Measurements from ENCODE around the gene WASF1.

Gene WASF1

DNA sequence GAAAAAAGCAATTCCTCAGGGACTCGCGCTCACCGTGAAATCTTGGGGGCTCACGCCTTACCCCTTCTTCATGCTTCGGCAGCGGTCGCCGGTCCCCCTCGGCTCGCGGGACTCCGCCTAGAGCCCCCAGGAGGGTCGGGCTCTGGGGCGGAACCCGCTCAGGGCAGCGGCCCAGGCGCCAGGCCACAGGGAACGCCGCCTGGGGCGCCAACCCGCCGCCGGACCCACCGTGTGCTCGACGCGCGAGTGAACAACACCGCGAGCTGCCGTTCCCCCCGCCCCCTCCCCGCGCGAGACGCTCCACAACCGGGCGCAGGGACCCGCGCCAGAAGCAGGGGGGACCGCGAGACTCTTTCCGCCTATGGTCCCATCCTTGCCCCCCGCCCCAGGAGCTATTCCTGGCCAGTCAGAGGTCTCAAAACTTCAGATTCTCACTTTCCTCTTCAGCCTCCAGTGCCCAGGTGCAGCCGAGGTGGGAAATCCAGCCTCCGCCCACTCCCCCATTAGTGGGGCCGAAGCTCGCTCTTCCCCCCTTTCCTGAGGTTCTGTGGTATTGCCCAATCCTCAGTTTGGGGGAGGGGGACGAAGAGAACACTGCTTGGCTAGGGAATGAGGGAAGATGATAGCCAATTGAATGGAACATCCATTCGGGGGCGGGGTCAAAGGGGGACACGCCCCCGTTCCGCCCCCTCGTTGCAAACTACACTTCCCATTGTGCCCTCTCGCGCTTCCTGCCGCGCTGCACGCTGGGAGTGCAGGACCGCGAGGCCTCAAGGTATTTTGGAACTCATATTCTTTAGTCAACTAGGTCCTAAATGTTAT lies at the start of gene WASF1:
TSS of gene WASF1 (minus strand) at position 265 of the 822 bp plus-strand sequence. CDS start 52,069 bp downstream, outside the sequence.
- DNase-seq = peak; percentile 99

DNA sequence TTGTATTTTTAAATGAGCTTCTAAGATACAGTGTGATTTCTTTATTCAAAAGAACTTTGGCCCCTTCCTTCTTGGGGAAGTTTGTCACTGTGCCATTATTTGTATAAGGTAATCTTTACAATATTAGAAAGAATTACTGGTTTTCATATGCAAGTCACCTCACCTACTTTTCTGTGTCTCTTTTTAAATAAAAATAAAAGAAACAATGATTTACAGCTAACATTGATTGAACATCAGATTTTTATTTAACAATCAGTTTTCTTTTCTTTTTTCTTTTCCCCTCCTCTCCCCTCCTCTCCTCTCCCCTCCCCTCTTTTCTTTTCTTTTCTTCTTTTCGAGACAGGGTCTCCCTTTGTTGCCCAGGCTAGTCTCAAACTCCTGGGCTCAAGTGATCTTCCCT lies 46.8 kb upstream of the WASF1 start:
- no peak for DNase-seq

- peak; percentile 1 for DNase-seq
Measured at GRCh38 chr6:110221738-110222137, 42.3 kb upstream of the WASF1 start.

- peak; percentile 26 for DNase-seq
Measured at GRCh38 chr6:110217266-110217665, 37.8 kb upstream of the WASF1 start.

DNA sequence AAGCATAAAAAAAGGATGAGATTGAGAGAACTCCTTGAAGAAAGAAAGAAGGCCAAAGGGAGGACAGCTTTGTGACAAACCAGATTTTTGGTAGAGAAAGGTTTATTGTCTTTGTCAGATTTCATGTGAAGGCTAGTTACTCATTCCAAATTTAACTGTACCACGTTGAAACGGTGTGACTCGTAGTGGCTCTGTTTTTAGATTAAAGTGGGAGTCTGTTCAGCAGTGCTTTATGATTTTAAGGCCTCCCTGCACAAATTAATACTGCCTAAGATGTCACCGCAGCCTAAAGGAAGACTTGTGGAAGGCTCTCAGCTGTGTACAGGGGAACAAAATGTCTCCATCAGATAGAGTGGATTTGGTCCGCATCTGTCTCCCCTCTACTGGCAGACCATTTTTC lies 36.7 kb upstream of the WASF1 start:
- no peak for DNase-seq

GRCh38 chr6:110214338-110214737 lies 34.9 kb upstream of the WASF1 start:
- DNase-seq = no peak

GRCh38 chr6:110211753-110212152 lies 32.3 kb upstream of the WASF1 start:
- DNase-seq = no peak

DNA sequence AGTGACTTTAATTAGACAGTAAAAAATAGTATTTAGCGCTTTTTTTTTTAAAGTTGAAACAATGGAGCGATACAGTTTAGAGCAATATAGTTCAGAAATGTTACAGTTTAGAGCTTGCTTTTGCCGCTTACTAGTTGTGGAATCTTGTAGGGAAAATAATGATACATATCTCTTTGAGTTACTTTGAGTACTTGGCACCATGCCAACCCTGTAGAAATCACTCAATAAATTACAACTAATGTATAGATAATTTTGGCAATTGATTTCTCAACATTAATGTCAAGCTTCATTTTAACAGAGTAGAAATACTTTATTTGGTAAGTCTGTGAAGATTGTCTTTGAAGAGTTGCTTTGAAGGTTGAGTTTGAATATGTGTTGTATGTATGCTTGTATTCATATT lies 28.2 kb upstream of the WASF1 start:
- DNase-seq = no peak

DNA sequence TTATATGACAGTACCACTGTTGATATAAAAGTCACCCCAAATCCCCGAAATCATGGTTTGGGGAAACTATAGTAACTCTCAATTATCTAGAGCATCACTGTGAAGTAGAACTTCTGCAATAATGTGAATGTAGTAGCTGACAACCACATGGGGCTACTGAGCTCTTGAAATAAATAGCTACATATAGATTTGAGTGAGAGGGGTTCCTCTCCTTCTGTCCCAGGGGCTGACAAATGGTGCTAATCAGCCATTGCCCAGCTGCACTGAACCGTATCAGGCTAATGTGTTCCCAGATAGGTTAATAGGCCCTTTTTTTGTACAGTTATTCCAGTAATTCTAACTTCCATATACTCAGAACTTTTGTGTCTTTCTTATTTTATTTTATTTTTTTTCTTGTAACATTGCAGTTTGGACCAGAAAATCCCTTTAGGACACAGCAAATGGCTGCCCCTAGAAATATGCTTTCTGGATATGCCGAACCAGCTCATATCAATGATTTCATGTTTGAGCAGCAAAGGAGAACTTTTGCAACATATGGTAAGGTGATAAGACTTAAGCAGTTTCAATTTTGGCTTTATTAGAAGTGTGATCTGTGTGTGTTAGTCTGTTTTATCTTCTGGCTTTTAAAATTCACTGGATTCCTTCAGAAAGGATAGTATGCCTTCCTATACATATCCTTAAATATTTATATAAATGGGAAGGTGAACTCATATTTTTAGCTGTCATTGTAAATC lies 21.8 kb upstream of the WASF1 start:
- no peak for DNase-seq

GRCh38 chr6:110198561-110198960 lies 19.1 kb upstream of the WASF1 start:
- DNase-seq = no peak

GRCh38 chr6:110196874-110197273 lies 17.4 kb upstream of the WASF1 start:
- DNase-seq = no peak

DNA sequence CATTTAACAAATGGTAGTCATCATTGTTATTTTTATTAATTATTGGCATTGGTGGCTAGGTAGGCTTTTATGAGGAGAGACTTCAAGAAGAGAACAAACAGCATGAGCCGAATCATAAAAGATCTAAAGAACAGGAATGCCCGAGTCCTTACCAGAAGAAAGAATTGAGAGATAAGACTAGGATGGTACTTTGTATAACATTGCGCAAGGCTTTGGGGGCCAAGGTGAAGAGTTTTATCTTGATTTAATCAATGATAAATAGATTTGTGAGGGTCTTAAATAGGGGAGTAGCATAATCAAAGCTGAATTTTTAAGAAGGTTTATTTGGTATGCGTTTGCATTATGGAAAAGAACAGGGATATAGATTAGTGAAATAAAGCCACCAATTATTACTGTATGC lies 16.2 kb upstream of the WASF1 start:
- DNase-seq = no peak

GRCh38 chr6:110191477-110191876 lies 12.0 kb upstream of the WASF1 start:
- no peak for DNase-seq

- no peak for DNase-seq
Measured at GRCh38 chr6:110190726-110191125, 11.3 kb upstream of the WASF1 start.

DNA sequence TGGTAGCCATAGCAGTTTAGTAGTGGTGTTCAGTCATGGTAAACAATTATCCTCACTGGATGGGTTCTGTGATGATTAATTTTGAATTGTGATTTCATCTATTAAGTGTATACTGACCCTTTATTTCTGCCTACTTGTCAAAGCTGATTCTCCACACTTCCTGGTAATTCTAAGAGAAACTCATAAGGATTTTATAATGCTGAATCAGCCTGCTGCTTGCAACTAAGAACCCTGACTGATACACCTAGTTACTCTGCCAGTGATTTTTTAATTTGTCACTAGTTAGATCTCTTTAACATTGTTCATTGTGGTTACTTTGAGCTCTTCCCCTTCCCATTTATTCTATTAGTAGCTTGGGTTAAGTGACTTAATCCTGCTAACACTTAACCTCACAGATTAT lies 9.3 kb upstream of the WASF1 start:
- peak; percentile 2 for DNase-seq

DNA sequence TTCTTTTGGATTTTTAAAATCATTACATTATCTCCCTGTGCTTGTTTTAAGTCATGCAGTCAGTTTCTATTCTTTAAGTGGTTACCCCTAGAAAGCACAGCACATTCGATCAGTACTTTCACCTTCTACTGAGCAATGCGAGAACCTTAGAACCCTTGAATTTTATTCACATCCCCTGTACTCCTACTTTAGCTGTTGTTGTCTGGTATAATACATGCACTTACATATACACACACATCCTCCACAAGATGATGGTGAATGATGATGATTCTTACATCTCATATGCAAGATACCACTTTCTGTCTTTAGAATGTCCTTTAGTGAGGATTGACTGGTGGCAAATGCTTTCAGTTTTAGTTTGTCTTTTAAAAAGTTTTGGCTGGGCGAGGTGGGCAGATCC lies 6.4 kb upstream of the WASF1 start:
- DNase-seq = no peak

- DNase-seq = no peak
Measured at GRCh38 chr6:110183292-110183885, 3.9 kb upstream of the WASF1 start.

GRCh38 chr6:110181131-110182030 lies 1.9 kb upstream of the WASF1 start:
- no peak for DNase-seq

- DNase-seq = peak; percentile 3
Measured at GRCh38 chr6:110180228-110181008, 948 bp upstream of the WASF1 start, which contains the start of gene CDC40. Gene CDC40 (plus strand): TSS chr6:110180427. CDS start chr6:110180445, 18 bp downstream.

GRCh38 chr6:110178626-110179405 lies 654 bp downstream of the WASF1 start:
- peak; percentile 60 for DNase-seq

Measured in fibroblast of skin of right quadriceps (primary cell).